ENCODE data around the gene OPA1.
"Not testable (repeated sequence)": the region's sequence is repeated elsewhere in the genome, so short reads cannot be mapped to it uniquely, and the experiment has no call there.

The OPA1 gene

DNA sequence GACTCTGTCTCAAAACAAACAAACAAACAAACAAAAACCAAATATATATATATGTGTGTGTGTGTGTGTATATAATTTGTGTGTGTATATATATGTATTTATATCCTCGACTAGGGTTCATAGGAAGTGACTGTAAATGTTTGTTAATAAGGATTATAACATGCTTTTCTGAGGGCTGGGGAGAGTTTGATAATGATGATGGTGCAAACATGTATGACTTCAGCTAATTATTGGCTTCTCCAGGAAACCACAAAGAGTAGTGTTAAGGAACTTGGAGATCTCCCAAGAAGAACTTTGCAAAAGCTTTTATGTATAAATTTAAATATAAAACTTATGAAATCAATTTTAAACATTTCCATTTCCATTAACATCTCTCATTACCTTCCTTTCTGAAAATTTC is 3.9 kb upstream of the OPA1 start:
- in situ Hi-C loops (cut with MboI; ENCODE audit: low sequenced_read_pairs) = no loop called here

DNA sequence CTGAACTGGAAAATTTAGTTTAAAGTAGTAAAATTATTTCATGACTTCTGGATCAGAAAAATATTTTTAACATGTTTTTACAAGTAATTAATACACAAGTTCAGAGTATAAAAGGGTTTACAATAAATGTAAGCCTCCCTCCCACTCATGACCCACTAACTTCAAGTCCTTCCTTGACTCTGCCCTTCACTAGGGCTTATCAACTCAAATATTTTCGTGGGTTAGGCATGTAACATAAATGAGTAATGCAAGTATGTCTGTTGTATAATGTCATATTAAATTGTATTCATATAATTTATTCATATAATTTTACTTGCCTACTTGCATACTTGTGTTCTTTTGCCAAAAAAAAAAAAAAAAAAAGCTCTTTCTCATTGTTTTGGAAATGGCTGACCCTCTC is 3.4 kb upstream of the OPA1 start:
- in situ Hi-C loops (cut with MboI; ENCODE audit: low sequenced_read_pairs) = no loop called here

DNA sequence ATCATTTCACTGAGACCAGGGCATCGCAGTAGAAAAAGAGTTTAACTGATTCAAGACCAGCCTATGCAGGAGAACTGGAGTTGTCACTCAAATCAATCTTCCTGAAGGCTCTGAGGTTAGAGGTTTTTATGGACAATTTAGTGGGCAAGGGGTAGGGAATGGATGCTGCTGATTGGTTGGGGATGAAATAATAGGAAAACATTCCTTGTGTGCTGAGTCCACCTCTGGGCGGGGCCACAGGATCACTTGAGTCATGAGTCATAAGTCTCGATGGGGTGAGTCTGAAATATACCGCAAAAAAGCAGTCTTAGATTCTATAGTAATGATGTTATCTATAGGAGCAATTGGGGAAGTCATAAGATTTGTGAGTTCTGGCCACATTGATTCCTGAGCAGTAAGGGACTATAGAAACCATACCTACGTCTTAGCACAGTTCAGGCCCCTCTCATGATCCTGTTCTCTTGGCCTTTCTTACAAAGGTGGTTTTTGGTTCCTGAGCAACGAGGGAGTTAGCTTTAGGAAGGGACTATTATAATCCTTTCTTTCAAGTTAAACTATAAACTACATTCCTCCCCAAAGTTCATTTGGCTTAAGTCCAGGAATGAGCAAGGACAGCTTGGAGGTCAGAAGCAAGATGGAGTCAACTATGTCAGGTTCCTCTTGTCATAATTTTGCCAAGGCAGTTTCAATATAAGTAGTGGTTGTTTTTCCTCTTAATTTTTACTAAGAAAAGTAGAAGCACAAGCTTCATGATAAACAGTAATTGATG is 2.7 kb upstream of the OPA1 start:
- in situ Hi-C loops (cut with MboI; ENCODE audit: low sequenced_read_pairs) = no loop called here

GRCh38 chr3:193593668-193594030 is 641 bp downstream of the OPA1 start:
- in situ Hi-C loops (cut with MboI; ENCODE audit: low sequenced_read_pairs) = no loop called here

GRCh38 chr3:193594946-193595689 is 2.1 kb downstream of the OPA1 start:
- in situ Hi-C loops (cut with MboI; ENCODE audit: low sequenced_read_pairs) = no loop called here

DNA sequence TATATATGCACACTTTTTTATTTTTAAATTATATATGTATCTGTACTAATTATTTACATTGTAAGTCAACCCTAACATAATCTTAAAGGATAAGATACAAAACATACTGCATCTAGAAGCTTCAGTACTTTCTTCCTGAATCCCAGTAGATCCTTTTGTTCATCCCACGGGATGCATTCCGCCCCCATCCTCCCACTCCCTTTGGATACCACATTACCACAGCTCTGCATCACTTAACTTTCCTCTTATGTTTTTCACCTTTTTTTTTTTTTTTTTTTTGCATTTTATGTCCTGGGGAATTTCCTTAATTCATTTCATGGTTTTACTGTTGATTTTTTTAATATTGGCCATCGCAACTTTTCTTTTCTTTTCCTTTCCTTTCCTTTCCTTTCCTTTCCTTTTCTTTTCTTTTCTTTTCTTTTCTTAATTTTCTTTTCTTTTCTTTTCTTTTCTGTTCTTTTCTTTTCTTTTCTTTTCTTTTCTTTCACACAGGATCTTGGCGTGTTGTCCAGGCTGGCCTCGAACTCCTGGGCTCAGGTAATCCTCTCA is 3.0 kb downstream of the OPA1 start:
- in situ Hi-C loops (cut with MboI; ENCODE audit: low sequenced_read_pairs) = no loop called here

- in situ Hi-C loops (cut with MboI; ENCODE audit: low sequenced_read_pairs) = no loop called here
Observed at GRCh38 chr3:193598202-193598601, 5.2 kb downstream of the OPA1 start.

GRCh38 chr3:193599393-193599792 is 6.4 kb downstream of the OPA1 start:
- in situ Hi-C loops (cut with MboI; ENCODE audit: low sequenced_read_pairs) = no loop called here

GRCh38 chr3:193605876-193606275 is 12.9 kb downstream of the OPA1 start:
- in situ Hi-C loops (cut with MboI; ENCODE audit: low sequenced_read_pairs) = no loop called here

GRCh38 chr3:193606892-193607291 is 13.9 kb downstream of the OPA1 start:
- in situ Hi-C loops (cut with MboI; ENCODE audit: low sequenced_read_pairs) = not testable (repeated sequence)

DNA sequence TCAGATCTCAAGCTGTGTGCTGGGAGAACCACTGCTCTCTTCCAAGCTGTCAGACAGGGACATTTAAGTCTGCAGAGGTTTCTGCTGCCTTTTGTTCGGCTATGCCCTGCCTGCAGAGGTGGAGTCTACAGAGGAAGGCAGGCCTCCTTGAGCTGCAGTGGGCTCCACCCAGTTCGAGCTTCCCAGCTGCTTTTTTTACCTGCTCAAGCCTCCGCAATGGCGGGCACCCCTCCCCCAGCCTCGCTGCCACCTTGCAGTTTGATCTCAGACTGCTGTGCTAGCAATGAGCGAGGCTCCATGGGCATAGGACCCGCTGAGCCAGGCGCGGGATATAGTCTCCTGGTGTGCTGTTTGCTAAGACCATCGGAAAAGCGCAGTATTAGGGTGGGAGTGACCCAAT is 17.5 kb downstream of the OPA1 start:
- in situ Hi-C loops (cut with MboI; ENCODE audit: low sequenced_read_pairs) = not testable (repeated sequence)

DNA sequence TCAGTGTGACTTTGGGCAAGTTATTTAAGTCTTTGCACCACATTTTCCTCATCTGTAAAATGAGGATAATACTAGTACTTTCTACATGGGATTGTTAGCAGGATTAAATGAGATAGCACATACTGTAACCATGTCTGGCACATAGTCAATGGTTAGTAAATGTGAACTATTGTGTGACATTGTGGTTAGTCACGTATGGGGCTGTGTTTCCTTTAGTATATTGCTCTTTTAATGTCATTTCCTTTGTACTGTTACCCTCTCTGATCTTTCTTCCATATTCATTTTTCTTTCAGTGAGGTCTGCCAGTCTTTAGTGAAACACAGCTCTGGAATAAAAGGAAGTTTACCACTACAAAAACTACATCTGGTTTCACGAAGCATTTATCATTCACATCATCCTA is 21.4 kb downstream of the OPA1 start:
- in situ Hi-C loops (cut with MboI; ENCODE audit: low sequenced_read_pairs) = no loop called here

GRCh38 chr3:193617628-193618027 is 24.6 kb downstream of the OPA1 start:
- in situ Hi-C loops (cut with MboI; ENCODE audit: low sequenced_read_pairs) = no loop called here

DNA sequence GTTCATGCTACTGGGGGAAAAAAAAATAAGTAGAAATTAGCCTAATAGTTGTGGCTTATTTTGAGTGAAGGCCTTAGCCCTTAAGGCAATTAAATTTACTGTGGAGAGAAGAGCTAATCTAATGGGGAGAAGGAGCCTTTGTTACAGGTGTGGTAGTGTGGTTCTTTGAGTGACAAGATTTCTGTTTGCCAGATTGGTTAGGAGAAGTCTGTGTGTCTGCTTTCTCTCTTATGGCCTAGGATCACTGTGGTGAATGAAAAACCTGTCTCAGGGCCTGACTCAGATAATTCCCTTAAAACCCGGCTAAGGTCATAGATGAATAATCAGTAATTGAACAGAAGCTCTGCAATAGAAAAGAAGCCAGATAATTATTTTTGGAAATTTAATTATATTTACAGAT is 27.0 kb downstream of the OPA1 start:
- in situ Hi-C loops (cut with MboI; ENCODE audit: low sequenced_read_pairs) = no loop called here

- in situ Hi-C loops (cut with MboI; ENCODE audit: low sequenced_read_pairs) = no loop called here
Observed at GRCh38 chr3:193620650-193621049, 27.6 kb downstream of the OPA1 start.

GRCh38 chr3:193621127-193621526 is 28.1 kb downstream of the OPA1 start:
- in situ Hi-C loops (cut with MboI; ENCODE audit: low sequenced_read_pairs) = no loop called here

- in situ Hi-C loops (cut with MboI; ENCODE audit: low sequenced_read_pairs) = no loop called here
Observed at GRCh38 chr3:193630005-193630404, 37.0 kb downstream of the OPA1 start.

- in situ Hi-C loops (cut with MboI; ENCODE audit: low sequenced_read_pairs) = no loop called here
Observed at GRCh38 chr3:193637831-193638230, 44.8 kb downstream of the OPA1 start.

- in situ Hi-C loops (cut with MboI; ENCODE audit: low sequenced_read_pairs) = no loop called here
Observed at GRCh38 chr3:193638833-193639232, 45.8 kb downstream of the OPA1 start.

DNA sequence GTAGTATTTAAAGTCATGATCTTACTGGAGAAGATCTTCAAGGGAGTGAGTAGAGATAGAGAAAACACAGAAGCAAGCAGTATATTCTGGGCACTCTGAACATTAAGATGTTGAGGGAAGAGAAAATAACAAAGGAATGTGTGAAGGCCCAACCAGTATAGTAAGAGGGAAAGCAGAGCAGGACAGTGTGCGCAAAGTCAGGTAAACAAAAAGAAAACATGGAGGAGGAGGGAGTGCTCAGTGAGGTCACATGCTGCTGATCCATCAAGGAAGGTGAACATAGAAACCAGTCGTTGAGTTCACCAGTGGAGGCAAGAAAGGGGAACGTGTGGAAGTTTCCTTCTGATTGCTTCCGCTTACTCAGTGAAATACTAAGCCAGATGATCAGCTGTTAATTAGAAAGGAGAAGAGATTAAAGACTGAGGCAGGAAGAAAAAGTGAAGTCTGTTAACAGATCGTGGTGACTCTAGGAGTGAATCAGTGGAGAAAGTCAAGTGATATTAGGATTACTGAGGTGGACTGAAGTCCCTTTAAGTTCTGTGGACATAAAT is 47.2 kb downstream of the OPA1 start:
- in situ Hi-C loops (cut with MboI; ENCODE audit: low sequenced_read_pairs) = no loop called here

- in situ Hi-C loops (cut with MboI; ENCODE audit: low sequenced_read_pairs) = no loop called here
Observed at GRCh38 chr3:193640728-193641439, 47.9 kb downstream of the OPA1 start.

Measured in HL-60/S4 treated with phorbol 12-myristate 13-acetate at 8.2 ng/mL for 4 days and 3 days (cell line).